SH-SY5Y (cell line): ENCODE results near the gene USP20.

ENCODE experiments used
- GATA2 ChIP-seq: IDR thresholded peaks from 2 replicates; pipeline ENCODE4 v1.6.1; 2011; ENCODE audit warnings: mild to moderate bottlenecking, low read depth, low read length
- GATA3 ChIP-seq: IDR thresholded peaks from 2 replicates; pipeline ENCODE4 v1.6.1; 2011; ENCODE audit warnings: low read depth, mild to moderate bottlenecking, low read length, moderate library complexity

Gene USP20

DNA sequence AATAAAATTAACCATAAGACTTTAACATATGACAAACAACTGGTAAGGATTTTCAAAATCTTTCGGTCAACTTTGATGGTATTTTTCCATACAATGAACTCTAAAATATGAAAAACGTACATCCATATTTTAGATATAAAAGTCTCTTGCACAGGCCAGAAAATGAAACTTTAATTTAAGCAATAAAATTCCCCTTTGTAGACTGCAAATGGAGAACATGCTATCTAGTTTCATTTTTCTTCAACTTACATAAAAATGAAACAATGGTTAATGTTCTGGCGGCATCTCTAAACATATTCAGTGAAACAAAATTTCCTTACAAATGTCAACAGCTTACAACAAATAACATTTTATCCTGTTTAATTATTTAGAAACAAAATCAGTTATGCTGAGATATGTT lies 84.0 kb downstream of the USP20 start:
- TF ChIP-seq GATA3: no peak
- no peak for TF ChIP-seq GATA2

DNA sequence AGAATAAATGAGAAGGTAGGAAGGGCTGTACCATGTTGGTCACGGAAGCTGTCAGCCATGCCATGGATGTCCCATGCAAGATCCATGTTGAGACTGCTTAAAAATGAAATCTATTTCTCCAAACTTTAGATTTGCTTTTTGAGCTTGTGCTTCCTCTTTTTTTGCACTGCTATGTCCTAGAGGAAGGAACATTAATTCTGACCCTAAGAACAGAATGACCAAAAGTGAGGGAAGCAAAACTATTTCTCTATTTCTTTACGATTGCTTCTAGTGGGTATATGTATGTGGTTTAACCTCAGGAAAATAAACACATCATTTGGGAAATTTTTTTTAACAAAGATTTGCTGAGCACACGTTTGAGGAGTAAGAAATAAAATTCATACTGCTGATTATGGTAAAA lies 84.6 kb downstream of the USP20 start:
- TF ChIP-seq GATA2 (no peak), GATA3 (no peak)

- TF ChIP-seq GATA3 (no peak), GATA2 (no peak)
These were observed 86.6 kb downstream of the USP20 start for GRCh38 chr9:129921905-129922304.

GRCh38 chr9:129923589-129923988 lies 88.3 kb downstream of the USP20 start:
- TF ChIP-seq GATA2 (no peak), GATA3 (no peak)

DNA sequence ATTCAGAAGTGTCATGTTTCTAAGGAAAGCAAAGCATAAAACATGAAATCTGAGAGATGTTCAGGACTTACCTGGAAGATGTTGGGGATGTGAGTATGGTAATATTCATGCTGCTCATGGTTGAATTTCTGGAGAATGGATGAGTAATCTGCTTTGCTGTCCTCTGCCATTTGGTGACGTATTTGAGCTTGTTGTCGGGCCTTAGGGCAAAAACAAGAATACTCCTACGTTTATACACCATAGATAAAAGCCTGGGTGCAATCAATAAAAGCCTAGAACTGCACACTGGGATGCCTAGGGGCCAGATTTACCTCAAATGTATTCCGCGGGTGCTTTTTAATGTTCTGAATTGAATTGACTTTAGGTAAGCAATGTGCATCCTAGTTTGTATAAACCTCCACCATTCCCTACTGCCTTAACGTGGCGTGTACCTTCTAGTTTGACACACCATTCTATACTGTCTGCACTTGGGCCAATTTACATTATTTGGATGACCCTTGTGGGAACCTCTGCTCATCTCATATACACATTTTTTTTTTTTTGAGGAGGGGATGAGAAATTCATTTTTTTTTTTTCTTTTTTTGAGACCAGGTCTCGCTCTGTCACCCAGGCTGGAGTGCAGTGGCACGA lies 94.4 kb downstream of the USP20 start:
- no peak for TF ChIP-seq GATA3
- TF ChIP-seq GATA2: no peak

- TF ChIP-seq GATA3 (no peak), GATA2 (no peak)
These were observed 95.5 kb downstream of the USP20 start for GRCh38 chr9:129930743-129931142.
